GM18519 (cell line): ENCODE measurements around the gene TPSD1.
"Not testable (repeated sequence)": the region's sequence is repeated elsewhere in the genome, so short reads cannot be mapped to it uniquely, and the experiment has no call there.

Experiments used
- ATAC-seq: cut with Tn5 transposase; IDR thresholded peaks from one replicate; pipeline ENCODE4 v1.9.1; 2021; ENCODE audit warnings: mild to moderate bottlenecking, moderate library complexity; ENCODE audit not compliant: unreplicated experiment, low FRiP score

The TPSD1 gene

DNA sequence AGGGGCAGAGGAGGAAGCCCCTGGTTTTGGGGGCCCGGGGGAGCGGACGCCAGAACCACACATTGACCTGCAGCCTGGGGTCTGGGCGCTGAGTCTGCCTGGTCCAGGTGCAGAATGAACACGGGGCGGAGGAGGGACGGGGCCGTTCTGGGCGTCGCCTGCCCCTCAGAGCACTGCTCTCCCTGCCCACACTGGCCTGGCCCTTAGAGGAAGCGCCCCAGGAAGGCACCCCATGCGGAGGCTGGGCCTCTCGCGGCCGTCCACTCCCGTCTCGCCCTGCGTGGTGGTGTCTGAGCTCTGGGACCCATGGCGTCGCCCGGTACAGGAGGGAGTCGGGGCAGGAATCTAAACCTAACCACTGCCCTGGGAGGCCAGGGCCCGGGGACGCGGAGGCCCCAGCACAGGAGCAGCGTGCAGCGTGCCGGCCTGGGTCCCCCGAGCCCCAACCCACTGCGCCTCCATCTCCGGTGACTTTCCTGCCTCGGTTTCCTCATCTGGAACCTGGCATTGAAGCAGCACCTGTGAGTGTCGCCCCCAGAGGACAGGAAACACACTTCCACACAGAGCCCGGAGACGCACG lies 4.3 kb downstream of the TPSD1 start:
- ATAC-seq: no peak

DNA sequence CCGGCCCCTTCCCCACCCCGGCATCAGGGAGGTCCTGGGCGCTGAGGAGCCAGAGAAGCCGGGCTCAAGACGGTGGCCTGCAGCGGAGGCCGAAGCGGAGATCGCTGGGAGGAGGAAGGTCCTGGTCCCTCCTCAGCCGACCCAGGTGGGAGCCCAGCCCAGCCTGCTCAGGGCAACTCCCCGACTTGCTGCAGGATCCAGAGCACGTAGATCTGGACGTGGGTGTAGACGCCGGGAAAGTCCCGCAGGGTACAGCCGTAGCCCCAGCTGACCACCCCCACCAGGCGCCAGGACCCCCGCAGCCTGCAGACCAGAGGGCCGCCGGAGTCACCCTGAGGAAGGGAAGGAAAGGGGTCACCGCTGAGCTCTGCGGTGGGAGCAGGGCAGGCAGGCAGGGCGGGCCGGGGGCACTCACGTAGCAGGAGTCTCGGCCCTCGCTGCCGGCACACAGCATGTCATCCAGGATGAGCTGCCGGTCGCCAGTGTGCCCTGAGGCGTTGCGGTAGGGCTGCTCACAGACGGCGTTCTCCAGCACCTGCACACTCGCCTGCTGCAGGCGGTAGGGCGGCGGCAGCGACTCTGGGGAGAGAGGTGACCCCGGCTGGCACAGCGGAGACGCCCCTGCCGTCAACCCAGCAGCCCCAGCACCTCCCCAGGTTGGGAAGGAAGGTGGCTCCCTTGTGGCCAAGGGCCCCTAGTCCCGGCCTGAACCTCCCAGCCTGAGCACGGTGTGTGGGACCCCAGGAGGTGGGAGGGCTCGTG lies 5.4 kb downstream of the TPSD1 start:
- no peak for ATAC-seq

DNA sequence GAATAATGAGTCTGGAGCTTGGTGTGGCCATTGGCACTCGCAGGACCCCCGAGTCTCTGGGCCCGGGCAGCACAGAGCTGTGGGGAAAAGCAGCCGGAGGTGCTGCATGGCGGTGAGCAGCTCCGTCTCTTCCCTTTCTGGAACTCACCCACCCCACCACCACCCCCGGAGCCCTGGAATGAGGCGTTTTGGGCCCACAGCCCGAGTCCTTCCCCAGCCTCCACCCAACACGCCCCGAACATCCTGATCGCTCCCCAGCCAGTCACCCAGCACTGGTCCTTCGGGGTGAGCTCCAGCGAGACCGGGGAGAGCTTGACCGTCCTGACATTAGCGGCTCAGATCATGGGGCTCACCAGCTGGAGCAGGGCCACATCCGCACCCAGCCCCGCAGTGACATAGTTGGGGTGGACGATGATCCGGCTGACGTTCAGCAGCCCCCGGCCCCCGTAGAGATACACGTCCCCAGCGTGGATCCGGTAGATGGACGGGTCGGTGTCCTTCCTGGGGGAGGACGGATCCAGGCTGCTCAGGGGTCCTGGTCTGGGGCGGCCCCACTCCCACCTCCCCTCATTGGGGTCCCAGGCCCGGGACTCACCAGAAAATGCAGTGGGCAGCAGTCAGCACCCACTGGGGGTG lies 6.5 kb downstream of the TPSD1 start:
- no peak for ATAC-seq

DNA sequence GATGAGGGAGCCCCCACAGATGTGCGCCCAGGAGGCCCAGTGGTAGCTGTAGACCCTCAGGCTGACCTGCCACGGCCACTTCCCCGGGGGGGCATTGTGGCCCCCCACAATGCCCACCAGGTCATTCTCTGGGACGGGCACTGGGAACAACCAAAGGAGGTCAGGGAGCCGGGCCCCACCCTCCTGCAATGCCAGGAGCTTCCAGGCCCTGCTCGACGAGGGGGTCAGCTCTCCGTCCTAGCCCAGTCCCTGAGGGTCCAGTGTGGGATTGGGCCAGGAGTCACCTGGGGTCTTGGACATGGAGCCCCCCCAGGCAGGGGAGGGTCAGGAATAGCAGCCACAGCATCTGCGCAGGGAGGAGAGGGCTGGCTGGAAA lies 7.0 kb downstream of the TPSD1 start:
- ATAC-seq: no peak

DNA sequence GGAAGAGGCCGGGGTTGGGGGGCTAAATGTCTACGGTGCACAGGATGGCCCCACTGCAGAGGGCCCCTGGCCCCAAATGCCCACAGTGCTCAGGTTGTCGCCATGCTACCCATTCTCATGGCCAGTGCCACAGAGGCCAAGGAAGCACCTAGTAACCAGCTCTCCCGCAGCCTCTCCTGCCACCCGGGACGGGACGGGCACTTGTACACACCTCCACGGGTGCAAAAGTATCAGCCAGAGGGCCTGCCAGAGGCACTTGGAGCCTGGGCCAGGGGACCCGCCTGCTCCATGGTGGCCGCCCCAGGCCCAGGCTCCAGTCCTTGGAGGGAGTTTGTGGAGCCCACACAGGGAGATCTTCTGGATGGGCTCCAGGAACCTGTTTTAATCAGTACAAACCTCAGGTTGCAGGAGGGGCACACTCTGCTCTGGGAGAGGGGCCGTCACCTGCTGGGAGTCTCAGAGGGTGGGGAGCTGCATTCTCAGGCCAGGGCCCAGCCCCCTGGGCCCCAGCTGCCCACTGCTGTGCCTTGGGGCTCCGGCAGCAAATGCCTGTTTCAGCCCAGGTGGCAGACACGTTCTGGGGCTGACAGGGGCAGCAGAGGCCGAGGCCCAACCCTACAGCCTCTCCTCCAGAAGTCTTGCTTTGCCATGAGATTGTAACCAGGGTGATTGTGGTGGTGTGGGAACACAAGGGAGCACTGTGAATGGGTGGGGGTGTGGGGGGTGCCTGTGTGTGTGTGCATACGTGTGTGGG lies 7.9 kb downstream of the TPSD1 start:
- no peak for ATAC-seq

DNA sequence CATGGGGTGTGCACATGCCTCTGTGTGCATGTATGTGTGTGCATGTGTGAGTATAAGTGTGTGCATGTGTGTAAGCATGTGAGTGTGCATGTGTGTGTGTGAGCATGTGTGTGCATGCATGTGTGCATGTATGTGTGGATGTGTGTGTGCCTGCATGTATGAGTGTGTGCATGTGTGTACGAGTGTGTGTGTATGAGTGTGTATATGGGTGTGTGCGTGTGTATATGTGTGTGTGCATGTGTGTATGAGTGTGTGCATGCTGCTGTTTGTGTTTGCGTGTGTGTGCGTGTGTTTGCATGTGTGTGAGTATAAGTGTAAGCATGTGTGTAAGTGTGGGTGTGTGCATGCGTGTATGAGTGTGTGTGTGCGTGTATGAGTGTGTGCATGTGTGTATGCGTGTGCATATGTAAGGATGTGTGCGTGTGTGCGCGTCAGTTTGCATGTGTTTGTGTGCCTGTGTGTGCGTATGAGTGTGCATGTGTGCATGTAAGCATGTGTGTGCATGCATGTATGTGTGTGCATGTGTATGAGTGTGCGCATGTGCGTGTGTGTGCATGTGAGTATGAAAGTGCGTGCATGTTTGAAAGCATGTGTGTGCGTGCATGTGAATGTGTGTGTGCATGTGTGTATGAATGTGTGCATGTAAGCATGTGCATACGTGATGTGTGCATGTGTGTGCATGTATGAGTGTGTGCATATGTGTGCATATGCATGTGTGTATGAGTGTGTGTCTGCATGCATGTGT lies 8.6 kb downstream of the TPSD1 start:
- ATAC-seq: no peak

DNA sequence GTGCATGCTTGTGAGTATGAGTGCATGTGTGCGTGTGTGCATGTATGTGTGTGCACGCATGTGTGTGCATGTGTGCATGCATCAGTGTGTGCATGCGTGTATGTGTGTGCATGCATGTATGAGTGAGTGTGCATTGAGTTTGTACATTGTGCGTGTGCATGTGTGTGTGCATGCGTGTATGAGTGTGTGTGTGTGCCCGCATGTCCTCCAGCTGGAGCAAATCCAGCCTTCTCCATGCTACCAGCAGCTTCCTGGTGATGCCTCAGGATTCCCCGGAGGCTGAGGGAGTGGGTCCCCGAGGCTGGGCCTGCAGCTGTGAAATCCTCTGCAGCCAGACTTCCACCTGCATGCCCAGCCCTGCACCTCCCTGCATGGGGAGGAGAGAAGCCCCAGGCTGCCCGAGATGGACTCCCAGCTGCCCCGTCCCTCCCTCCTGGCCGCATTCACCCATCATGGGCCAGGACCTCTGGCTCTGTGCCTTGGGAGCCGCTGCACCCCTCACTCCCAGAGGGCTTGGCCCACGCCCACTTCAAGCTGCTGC lies 9.3 kb downstream of the TPSD1 start:
- ATAC-seq: no peak

DNA sequence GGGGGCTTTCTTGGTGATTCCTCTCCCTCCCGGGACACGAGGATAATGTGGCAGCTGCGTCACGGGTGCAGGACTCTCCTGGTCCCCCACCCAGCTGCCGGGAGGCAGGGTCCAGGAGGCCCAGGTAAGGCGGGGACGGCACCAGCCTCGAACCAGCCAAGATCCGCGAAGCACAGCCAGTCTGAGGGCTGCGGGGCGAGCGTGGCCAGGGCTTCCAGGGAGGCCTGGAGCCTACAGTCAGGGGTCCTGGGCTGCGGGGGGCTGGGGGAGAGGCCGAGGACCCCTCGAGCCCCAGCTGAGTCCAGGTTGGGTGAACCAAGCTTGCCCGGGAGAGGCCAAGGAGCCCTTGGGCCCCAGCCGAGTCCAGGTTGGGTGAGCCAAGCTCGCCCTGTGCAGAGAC lies 10.0 kb downstream of the TPSD1 start:
- no peak for ATAC-seq

DNA sequence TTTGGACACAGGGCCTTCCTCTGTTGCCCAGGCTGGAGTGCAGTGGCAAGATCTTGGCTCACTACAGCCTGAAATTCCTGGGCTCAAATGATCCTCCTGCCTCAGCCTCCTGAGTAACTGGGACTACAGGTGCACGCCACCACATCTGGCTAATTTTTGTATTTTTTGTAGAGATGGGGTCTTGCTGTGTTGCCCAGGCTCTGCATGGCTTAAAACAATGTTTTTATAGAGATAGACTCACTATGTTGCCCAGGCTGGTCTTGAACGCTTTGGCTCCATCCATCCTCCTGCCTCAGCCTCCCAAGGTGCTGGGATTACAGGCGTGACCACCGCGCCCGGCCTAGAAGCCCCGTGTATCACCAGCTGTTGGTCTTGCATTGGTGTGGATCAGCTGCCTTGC lies 13.5 kb downstream of the TPSD1 start:
- not testable (repeated sequence) for ATAC-seq

DNA sequence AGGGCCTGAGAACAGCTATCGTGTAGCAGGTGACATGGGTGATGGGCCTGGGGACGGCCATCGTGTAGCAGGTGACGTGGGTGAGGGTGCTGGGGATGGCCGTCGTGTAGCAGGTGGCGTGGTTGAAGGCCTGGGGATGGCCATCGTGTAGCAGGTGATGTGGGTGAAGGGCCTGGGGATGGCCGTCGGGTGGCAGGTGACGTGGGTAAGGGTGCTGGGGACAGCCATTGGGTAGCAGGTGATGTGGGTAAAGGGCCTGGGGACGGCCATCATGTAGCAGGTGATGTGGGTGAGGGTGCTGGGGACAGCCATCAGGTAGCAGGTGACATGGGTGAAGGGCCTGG lies 15.5 kb downstream of the TPSD1 start:
- no peak for ATAC-seq

DNA sequence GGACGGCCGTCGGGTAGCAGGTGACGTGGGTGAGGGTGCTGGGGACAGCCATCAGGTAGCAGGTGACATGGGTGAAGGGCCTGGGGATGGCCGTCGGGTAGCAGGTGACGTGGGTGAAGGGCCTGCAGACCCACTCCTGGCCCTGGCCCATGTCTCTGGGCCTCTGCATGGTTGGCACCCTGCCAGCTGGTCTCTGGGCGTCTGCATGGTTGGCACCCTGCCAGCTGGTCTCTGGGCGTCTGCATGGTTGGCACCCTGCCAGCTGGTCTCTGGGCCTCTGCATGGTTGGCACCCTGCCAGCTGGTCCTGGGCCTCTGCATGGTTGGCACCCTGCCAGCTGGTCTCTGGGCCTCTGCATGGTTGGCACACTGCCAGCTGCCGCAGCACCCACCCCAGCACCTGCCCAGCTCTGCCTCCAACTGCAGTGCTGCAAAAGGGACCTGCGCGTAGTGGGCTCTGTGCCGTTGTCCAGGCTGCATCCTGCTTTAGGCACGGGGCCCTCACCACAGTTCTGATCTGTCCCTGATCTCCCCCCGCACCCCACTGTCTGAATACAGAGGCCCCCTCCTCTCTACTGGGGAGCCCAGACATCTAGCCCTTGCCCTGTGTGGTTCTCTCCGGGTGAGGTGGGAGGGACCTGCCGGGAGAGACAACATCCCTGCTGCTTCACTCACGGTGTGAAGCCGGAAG lies 16.0 kb downstream of the TPSD1 start:
- ATAC-seq: not testable (repeated sequence)

DNA sequence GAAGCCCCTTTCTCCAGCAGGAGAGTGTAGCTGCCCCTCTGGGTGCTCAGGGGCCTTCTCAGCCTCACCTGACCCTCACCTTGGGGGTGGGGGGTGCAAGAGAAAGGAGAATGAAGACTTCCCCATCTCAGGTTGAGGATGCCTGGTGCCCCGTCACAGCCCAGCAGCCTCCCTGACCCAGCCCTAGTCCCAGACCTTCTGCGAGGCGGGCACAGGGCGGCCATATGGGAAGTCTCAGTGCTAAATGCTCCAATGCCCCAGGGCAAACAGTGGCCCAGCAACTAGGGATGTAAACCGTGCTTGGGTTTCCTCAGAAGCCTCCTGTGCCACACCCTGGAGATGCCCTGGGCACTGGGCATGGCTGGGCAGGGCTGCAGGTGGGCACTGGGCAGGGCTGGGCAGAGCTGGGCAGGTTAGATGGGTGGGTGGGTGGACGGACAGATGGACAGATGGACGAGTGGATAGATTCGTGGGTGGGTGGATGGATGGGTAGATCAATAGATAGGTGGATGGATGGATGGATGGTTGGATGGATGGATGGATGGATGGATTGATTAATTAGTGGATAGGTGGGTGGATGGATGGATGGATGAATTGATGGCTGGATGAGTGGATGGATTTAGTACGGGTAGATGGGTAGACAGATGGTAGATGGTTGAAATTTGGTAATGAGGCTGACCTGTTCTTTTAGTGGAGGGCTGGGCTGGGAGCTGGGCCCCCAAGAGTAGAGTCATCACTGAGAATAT lies 16.8 kb downstream of the TPSD1 start:
- no peak for ATAC-seq

DNA sequence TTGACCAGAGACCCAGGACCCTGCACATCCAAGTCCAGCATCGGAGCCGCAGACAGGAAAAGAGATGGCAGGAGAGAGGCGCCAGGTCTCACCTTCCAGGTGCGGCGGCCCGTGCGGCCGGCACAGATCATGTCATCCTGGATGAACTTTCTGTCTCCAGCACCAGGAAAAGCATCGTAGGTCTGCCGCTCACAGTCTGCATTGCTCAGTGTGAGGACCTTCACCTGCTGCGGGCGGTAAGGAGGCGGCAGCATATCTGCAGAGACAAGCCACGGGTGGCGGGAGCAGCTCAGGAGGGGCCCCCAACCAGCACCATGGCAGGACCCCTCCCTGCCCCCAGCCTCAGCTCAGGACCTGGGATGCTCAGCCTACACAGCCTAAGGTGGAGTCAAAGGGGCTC lies 17.9 kb downstream of the TPSD1 start:
- ATAC-seq: no peak

DNA sequence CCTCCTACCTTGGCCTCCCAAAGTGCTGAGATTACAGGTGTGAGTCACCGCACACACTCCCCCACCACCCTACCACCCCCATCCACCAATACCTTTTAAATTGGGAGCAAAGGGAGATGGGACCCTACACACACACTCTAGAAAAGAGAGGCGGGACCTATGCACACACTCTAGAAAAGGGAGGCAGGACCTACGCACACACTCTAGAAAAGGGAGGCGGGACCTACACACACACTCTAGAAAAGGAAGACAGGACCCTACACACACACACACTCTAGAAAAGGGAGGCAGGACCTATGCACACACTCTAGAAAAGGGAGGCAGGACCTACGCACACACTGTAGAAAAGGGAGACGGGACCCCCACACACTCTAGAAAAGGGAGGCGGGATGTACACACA lies 18.9 kb downstream of the TPSD1 start:
- no peak for ATAC-seq

DNA sequence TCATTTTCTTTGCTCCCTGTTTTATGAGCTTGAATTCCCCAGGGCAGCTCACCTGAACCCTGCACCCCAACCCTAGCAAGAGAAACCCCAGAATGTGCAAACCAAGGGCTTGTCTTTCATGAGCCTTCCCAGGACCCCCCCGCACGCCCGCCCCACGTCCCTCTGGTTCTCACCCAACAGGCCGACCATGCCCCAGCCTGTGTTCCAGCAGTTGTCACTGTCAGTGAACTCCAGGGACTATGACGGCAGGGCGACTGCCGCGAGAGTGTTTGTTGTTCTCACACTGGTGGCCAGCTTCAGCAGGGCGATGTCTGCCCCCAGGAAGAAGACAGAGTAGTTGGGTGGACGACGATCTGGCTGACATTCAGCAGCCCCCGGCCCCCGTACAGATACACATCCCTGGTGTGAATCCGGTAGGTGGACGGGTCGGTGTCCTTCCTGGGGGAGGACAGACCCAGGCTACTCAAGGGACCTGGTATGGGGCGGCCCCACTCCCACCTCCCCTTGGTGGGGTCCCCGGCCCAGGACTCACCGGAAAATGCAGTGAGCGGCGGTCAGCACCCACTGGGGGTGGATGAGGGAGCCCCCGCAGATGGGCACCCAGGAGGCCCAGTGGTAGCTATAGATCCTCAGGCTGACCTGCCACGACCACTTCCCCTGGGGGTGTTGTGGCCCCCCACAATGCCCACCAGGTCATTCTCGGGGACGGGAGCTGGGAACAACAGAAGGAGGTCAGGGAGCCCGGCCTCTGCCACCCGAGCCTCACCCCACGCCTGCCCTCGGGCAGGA lies 20.1 kb downstream of the TPSD1 start:
- ATAC-seq: no peak

DNA sequence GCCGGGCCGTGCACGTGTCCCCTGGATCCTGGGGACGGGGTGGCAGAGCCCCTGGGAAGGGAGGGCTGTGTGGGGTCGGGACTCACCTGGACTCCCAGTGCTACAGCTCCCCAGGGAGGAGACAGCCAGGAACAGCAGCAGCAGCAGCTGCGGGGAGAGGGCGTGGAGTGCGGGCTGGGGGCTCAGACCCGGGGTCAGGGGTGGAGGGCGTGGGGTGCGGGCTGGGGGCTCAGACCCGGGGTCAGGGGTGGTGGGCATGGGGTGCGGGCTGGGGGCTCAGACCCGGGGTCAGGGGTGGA lies 20.7 kb downstream of the TPSD1 start:
- no peak for ATAC-seq

DNA sequence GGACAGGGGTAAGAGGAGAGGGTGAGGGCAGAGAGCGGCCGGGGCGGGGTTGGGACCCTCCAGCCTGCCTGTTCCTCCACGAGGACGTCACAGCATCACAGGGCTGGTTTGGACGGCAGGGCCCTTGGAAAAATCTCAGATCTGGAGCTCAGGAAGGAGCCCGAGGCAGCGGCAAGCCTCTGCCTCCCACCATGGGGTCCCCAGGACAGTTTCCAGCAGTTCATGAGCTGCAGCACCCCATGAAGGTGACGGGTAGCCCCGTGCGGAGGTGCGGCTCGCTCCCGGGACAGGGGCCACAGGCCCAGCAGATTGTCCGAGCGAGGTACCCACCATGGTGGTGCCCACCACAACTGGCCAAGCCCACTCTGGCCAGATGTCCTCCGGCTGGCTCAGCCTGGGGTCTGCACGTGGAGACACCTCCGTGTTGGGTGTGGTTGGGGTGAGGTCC lies 21.3 kb downstream of the TPSD1 start:
- ATAC-seq: no peak

DNA sequence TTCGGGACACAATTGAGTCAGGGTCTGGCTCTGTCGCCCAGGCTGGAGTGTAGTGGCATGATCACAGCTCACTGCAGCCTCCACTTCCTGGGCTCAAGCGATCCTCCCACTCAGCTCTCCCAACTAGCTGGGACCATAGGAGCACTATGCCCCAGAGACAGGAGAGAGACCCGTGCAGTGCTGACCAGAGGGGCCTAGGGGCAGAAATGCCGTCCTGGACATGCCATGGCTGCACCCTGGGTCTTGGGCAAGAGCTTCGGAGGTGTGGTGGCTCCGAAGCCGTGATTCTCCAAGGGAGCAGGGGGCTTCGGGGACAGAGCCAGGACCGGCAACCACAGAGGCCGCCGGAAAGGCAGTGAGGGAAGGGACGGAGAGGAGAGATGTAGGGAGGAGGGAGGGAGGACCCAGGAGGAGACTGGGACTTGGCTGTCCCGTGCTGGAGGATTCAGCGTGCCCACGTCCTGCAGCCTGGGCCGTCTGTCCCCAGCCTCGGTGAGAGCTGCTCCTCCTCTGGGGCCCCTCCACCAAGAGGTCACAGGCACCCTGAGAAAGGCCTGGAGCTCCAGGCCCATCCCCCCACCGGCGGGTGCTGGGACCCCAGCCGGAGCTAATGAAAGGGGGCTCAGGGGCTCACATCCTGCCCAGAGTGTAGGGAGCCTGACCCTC lies 21.9 kb downstream of the TPSD1 start:
- no peak for ATAC-seq
